Kidney capillary endothelial cell (primary cell): ENCODE results near the gene SLC28A2.
"Not testable (repeated sequence)": the region's sequence is repeated elsewhere in the genome, so short reads cannot be mapped to it uniquely, and the experiment has no call there.

ENCODE experiments used
- DNase-seq: peaks from one replicate; pipeline ENCODE4 v3.0.0-alpha.2; 2018; ENCODE audit warnings: low spot score

Gene SLC28A2

GRCh38 chr15:45251888-45252287 lies at the start of gene SLC28A2:
Gene SLC28A2 (plus strand): TSS chr15:45252234. CDS start chr15:45253216, 982 bp downstream.
- DNase-seq = no peak

GRCh38 chr15:45203182-45203581 lies 48.9 kb upstream of the SLC28A2 start:
- DNase-seq = no peak

GRCh38 chr15:45205192-45205591 lies 46.8 kb upstream of the SLC28A2 start:
- peak; percentile 59 for DNase-seq

- DNase-seq = no peak
Measured at GRCh38 chr15:45212493-45212892, 39.5 kb upstream of the SLC28A2 start.

GRCh38 chr15:45221053-45221599 lies 30.9 kb upstream of the SLC28A2 start:
- DNase-seq = no peak

- DNase-seq = no peak
Measured at GRCh38 chr15:45221967-45222366, 30.1 kb upstream of the SLC28A2 start.

GRCh38 chr15:45224621-45225217 lies 27.3 kb upstream of the SLC28A2 start:
- no peak for DNase-seq

GRCh38 chr15:45225506-45226273 lies 26.3 kb upstream of the SLC28A2 start:
- no peak for DNase-seq

GRCh38 chr15:45228931-45229330 lies 23.1 kb upstream of the SLC28A2 start:
- DNase-seq = no peak

GRCh38 chr15:45230245-45230965 lies 21.6 kb upstream of the SLC28A2 start:
- DNase-seq = no peak

GRCh38 chr15:45231132-45231531 lies 20.9 kb upstream of the SLC28A2 start:
- no peak for DNase-seq

- DNase-seq = no peak
Measured at GRCh38 chr15:45231864-45232562, 20.0 kb upstream of the SLC28A2 start.

- no peak for DNase-seq
Measured at GRCh38 chr15:45234562-45235235, 17.3 kb upstream of the SLC28A2 start.

- DNase-seq = not testable (repeated sequence)
Measured at GRCh38 chr15:45236806-45237205, 15.2 kb upstream of the SLC28A2 start.

GRCh38 chr15:45242289-45242688 lies 9.7 kb upstream of the SLC28A2 start:
- DNase-seq = no peak

- DNase-seq = no peak
Measured at GRCh38 chr15:45249125-45249780, 2.8 kb upstream of the SLC28A2 start.

GRCh38 chr15:45253330-45253729 lies 1.3 kb downstream of the SLC28A2 start:
- DNase-seq = no peak

GRCh38 chr15:45254405-45254804 lies 2.4 kb downstream of the SLC28A2 start:
- no peak for DNase-seq

GRCh38 chr15:45254824-45255223 lies 2.8 kb downstream of the SLC28A2 start:
- DNase-seq = not testable (repeated sequence)

GRCh38 chr15:45259796-45260195 lies 7.8 kb downstream of the SLC28A2 start:
- DNase-seq = no peak

GRCh38 chr15:45262906-45263461 lies 10.9 kb downstream of the SLC28A2 start:
- no peak for DNase-seq
